Upper lobe of left lung (tissue), 4 donors: ENCODE measurements around the gene AMOTL2.

ENCODE experiments used
- EP300 ChIP-seq, 4 donors: sonication (generic); formaldehyde crosslinking; IDR thresholded peaks; one replicate each; pipeline ENCODE4 v1.5.1; 2017; ENCODE audit warnings: antibody characterized with exemption in 4 of 4, control low read depth in 2 of 4
- POLR2A ChIP-seq, 4 donors: fragments of 450-650 bp; IDR thresholded peaks; one replicate each; pipeline ENCODE4 v1.5.1; 2016 to 2017; ENCODE audit warnings: antibody characterized with exemption in 4 of 4, mild to moderate bottlenecking in 2 of 4

DNA sequence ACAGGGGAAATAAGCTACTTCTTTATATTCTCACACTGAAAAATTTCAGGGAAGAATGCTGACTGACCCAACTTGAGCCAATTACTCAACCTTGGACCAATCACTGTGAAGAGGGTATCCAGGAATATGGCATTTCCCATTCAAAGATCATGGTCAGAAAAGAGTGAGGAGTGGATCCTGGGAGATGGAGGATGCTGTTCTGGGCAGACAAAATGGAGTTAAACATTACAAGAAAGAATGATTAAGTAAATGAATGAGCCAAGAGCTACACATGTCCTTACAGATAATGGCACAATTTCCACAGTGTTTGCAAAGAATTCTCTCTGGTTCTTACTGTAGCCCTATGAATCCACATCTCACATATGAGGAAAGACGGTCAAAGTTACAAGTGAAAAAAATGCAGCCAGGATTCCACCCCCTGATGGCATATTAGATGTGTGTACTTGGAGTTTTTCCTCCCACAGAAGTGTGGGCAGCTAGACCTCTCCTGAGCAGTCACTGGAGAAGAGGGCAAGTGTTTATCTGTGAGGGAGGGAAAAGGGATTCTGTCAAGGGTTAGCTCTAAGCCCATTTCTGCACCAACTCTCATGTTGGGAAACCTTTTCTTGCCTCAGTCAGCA, 33.8 kb downstream of the AMOTL2 start:
- TF ChIP-seq EP300 (IDR thresholded peaks at IDR 0.05) (no peak), POLR2A (IDR thresholded peaks at IDR 0.05) (no peak)
